Measurements from ENCODE around the gene LYSMD1. TPM values are rescaled to one million over a fixed set of nuclear protein-coding genes. Genes with fewer than 3 reads are reported as not detected.
A peak's percentile ranks its signal among the peaks of the same experiment; 100 is the strongest.
"Not testable (repeated sequence)": the region's sequence is repeated elsewhere in the genome, so short reads cannot be mapped to it uniquely, and the experiment has no call there.

LYSMD1 gene
- total RNA-seq, 4 donors from 2014 or later = 11.4 to 14.6 (median 13.7) TPM

DNA sequence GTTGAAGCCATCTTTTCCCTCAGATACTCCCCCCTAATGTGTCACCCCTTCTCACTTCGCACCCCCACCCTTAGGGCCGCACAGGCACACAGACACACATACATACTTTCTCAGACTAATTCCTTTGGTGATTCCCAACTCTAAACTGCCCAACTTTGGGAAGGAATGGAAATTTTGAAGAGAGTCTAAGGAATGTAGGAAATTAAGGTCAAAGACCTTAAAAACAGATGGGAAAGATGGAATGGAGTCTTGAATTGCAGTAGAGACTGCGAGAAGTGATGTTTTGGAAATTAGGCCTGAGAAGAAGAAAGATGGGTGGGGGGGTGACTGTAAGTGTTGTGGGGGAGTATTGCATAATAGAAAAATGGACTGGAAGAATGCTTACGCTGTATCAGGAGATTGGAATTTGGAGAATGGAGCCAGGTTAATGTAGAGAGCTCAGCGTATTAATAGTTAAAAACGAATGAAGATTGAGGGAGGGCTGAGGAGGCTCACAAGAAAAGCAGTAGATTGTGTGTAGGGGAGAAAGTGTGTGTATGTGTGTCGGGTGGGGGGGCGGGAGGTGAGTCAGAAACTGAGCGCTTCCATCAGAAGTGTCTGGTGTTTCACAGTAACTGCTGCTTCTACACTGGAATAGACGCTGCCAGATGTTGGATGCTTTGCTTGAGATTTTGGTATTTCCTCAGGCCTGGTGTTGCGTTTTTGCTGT, 34.3 kb upstream of the LYSMD1 start:
- ATAC-seq (no peak), DNase-seq (peak in 1 of 2 donors; percentile 33)
- Histone ChIP-seq H3K4me1 (peaks cover 38 to 52% of the 10 kb centered on the region in 2 donors), H3K27ac (peak overlapping the region; percentile 96 to 99 (median 96)), H3K27me3 (no peaks in the 10 kb centered on the region), H3K9me3 (no peaks in the 10 kb centered on the region), H3K4me3 (peak overlapping the region; percentile 84 to 97 (median 93)), H3K36me3 (no peaks in the 10 kb centered on the region)
- intact Hi-C loops (cut with DNase I; ENCODE audit: low total_unique reads) = loop anchor here (5.0 kb wide), 2 partner anchors 127 to 142 kb away; partner anchors contain the start of gene PI4KB
- TF ChIP-seq POLR2A (IDR thresholded peaks at IDR 0.05) (no peak), CTCF (IDR thresholded peaks at IDR 0.05 in 4 of 5, conservative IDR thresholded peaks at IDR 0.05 in 1 of 5) (no peak)
- in situ Hi-C loops (cut with MboI; ENCODE audit: low sequenced_read_pairs in 4 of 4) = loop anchor here (5.0 to 10.0 kb wide), 3 partner anchors 52 to 145 kb away; partner anchors contain the start of genes PSMD4 (in 4 of the 4) and RFX5 (in 1 of the 4)

- in situ Hi-C loops (cut with MboI; ENCODE audit: low sequenced_read_pairs in 4 of 4) = loop anchor here (5.0 to 10.0 kb wide), 3 partner anchors 54 to 146 kb away; partner anchors contain the start of genes PSMD4 (in 4 of the 4) and RFX5 (in 1 of the 4)
- intact Hi-C loops (cut with DNase I; ENCODE audit: low total_unique reads) = loop anchor here (1.0 to 5.0 kb wide), 3 partner anchors 53 to 144 kb away; partner anchors contain the start of gene PI4KB
- ATAC-seq = peak; percentile 85 to 93
- Histone ChIP-seq H3K4me1 (peaks cover 32 to 50% of the 10 kb centered on the region in 2 donors), H3K27me3 (no peaks in the 10 kb centered on the region), H3K36me3 (no peaks in the 10 kb centered on the region), H3K4me3 (peak within 1 kb of the TSS; percentile 84 to 97 (median 93)), H3K9me3 (no peaks in the 10 kb centered on the region), H3K27ac (peak within 1 kb of the TSS; percentile 96 to 99 (median 96))
- DNase-seq = peak; percentile 99
- TF ChIP-seq POLR2A (IDR thresholded peaks at IDR 0.05) (peak; percentile 84 to 88), CTCF (IDR thresholded peaks at IDR 0.05 in 4 of 5, conservative IDR thresholded peaks at IDR 0.05 in 1 of 5) (peak in 1 of 5 experiments; percentile 12)
Measured at GRCh38 chr1:151198254-151199127, 32.8 kb upstream of the LYSMD1 start, which contains the start of gene PIP5K1A. PIP5K1A (plus strand) TSS chr1:151198552; CDS start chr1:151198997, 445 bp downstream.

GRCh38 chr1:151197863-151198253, 32.2 kb upstream of the LYSMD1 start:
- Histone ChIP-seq H3K27me3 (no peaks in the 10 kb centered on the region), H3K4me1 (peaks cover 32 to 48% of the 10 kb centered on the region in 2 donors), H3K4me3 (peak overlapping the region; percentile 84 to 97 (median 93)), H3K36me3 (no peaks in the 10 kb centered on the region), H3K9me3 (no peaks in the 10 kb centered on the region), H3K27ac (peak overlapping the region; percentile 96 to 99 (median 96))
- intact Hi-C loops (cut with DNase I; ENCODE audit: low total_unique reads) (loop anchor here (1.0 to 5.0 kb wide), 3 partner anchors 53 to 144 kb away; partner anchors contain the start of gene PI4KB), in situ Hi-C loops (cut with MboI; ENCODE audit: low sequenced_read_pairs in 4 of 4) (loop anchor here (5.0 to 10.0 kb wide), 3 partner anchors 54 to 147 kb away; partner anchors contain the start of genes PSMD4 (in 4 of the 4) and RFX5 (in 1 of the 4))
- TF ChIP-seq POLR2A (IDR thresholded peaks at IDR 0.05) (no peak), CTCF (IDR thresholded peaks at IDR 0.05 in 4 of 5, conservative IDR thresholded peaks at IDR 0.05 in 1 of 5) (no peak)
- ATAC-seq (no peak), DNase-seq (no peak)

DNA sequence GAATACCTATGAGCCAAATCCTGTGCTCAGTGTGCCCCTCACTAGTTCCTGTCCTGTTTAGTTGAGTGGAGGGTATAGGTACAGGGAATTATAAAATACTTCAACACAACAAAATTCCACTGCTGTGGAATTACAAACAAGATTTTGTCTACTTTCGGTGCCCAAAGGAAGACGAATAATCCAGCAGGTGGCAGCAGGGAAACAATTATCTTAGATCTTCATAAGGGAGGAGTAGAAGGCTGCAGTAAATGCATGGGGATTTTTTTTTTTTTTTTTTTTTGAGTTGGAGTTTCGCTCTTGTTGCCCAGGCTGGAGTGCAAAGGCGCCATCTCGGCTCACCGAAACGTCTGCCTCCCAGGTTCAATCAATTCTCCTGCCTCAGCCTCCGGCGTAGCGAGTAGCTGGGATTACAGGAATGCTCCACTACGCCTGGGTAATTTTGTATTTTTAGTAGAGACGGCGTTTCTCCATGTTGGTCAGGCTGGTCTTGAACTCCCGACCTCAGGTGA, 30.6 kb upstream of the LYSMD1 start:
- H3K9me3 ChIP-seq = no peaks in the 10 kb centered on the region
- peak overlapping the region; percentile 69 to 99 (median 96) for H3K27ac ChIP-seq
- no peaks in the 10 kb centered on the region for H3K27me3 ChIP-seq
- ATAC-seq (peak; percentile 34 to 57), DNase-seq (peak; percentile 57 to 72)
- peak overlapping the region; percentile 19 to 39 (median 28) for H3K4me3 ChIP-seq
- in situ Hi-C loops (cut with MboI; ENCODE audit: low sequenced_read_pairs in 4 of 4) = loop anchor here (5.0 to 10.0 kb wide), 3 partner anchors 56 to 148 kb away; partner anchors contain the start of genes PSMD4 (in 4 of the 4) and RFX5 (in 1 of the 4)
- H3K36me3 ChIP-seq = no peaks in the 10 kb centered on the region
- intact Hi-C loops (cut with DNase I; ENCODE audit: low total_unique reads) = loop anchor here (5.0 kb wide), 2 partner anchors 131 to 146 kb away; partner anchors contain the start of gene PI4KB
- no peak for TF ChIP-seq POLR2A (IDR thresholded peaks at IDR 0.05)
- TF ChIP-seq CTCF (IDR thresholded peaks at IDR 0.05 in 4 of 5, conservative IDR thresholded peaks at IDR 0.05 in 1 of 5) = peak; percentile 54 to 72 (median 68)
- peaks cover 19 to 33% of the 10 kb centered on the region in 2 donors for H3K4me1 ChIP-seq

DNA sequence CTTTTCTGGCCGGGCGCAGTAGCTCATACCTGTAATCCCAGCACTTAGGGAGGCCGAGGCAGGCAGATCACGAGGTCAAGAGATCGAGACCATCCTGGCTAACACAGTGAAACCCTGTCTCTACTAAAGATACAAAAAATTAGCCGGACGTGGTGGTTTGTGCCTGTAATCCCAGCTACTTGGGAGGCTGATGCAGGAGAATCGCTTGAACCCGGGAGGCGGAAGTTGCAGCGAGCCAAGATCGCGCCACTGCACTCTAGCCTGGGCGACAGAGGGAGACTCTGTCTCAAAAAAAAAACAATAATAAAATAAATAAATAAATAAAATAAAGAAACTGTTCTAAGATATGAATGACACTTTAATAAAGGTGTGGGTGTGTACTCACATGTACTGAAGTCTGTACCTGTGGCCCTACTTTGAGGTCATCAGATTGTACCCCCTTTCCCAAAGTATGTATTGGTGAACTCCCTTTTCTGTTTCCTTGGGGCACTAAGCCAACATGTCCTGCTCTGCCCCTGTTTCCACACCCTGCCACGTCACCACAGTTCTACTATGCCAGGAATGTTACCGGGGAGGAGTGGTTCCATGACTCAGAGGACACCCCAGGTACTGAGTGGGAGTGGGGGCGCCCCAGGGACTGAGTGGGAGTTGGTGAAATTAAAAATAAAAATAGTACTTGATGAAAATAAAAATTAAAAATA, 29.3 kb upstream of the LYSMD1 start:
- in situ Hi-C loops (cut with MboI; ENCODE audit: low sequenced_read_pairs in 4 of 4) = loop anchor here (5.0 to 10.0 kb wide), 3 partner anchors 57 to 150 kb away; partner anchors contain the start of genes PSMD4 (in 4 of the 4) and RFX5 (in 1 of the 4)
- not testable (repeated sequence) for H3K9me3 ChIP-seq, H3K36me3 ChIP-seq, ATAC-seq, H3K27me3 ChIP-seq
- intact Hi-C loops (cut with DNase I; ENCODE audit: low total_unique reads) = loop anchor here (5.0 kb wide), 2 partner anchors 132 to 147 kb away; partner anchors contain the start of gene PI4KB
- peak in 1 of 2 donors; percentile 67 for DNase-seq
- Histone ChIP-seq H3K4me1 (peaks cover 7 to 25% of the 10 kb centered on the region in 2 donors), H3K27ac (peak overlapping the region; percentile 69 to 99 (median 96)), H3K4me3 (peak overlapping the region in 2 of 4 donors; percentile 35 to 39)
